HepG2 (cell line): ENCODE data around the gene PRSS23. TPM values are rescaled to one million over a fixed set of nuclear protein-coding genes. Genes with fewer than 3 reads are reported as not detected.

Experiments
- ATAC-seq: fragments of 200-7000 bp; cut with Tn5 transposase; 3 replicates; pipeline ENCODE4 v1.9.1; 2020; ENCODE audit warnings: mild to moderate bottlenecking, moderate library complexity
- BruUV-seq: library from RNA; stranded (reverse); fragments of 400-500 nt; replicated peaks from 2 replicates; lab custom pipeline; 2021; lab: Mats Ljungman, UMichigan
- CTCF ChIA-PET: fragments of 300-600 bp; formaldehyde crosslinking; extraction: SDS; loops from one replicate; lab custom pipeline; 2021; ENCODE audit warnings: low total read pairs, inconsistent platforms, low intra/inter-chr PET ratio; lab: Yijun Ruan, JAX
- POLR2A ChIA-PET: fragments of 350-600 bp; sonication (Branson Sonifier 250); formaldehyde crosslinking; loops from one replicate; lab custom pipeline; 2020; ENCODE audit warnings: antibody characterized with exemption, inconsistent platforms; lab: Yijun Ruan, JAX
- DNase-seq: peaks from one replicate; pipeline ENCODE4 v3.0.0-alpha.2; 2015; ENCODE audit warnings: low spot score
- FAIRE-seq: peaks from 3 replicates; lab custom pipeline; 2011; peaks lifted over from hg19 to GRCh38; lab: Jason Lieb, UNC
- H2AFZ ChIP-seq: one replicate; pipeline ENCODE4 v1.6.1; 2011; ENCODE audit warnings: low read length, inconsistent platforms
- H3K27ac ChIP-seq: fragments of 300-600 bp; 3 replicates; pipeline ENCODE4 v1.8.0; 2011; ENCODE audit warnings: mixed run types, mild to moderate bottlenecking, mixed read lengths, low read length, inconsistent platforms; ENCODE audit not compliant: insufficient read depth; ENCODE audit errors: extremely low read length
- H3K27me3 ChIP-seq, 2 experiments: fragments of 200-600 bp in 1 of 2; 2 replicates in 1 of 2; 3 replicates in 1 of 2; pipeline versions ENCODE4 v1.6.0 to v1.8.0; 2011; ENCODE audit warnings: low read length in 2 of 2, mild to moderate bottlenecking in 2 of 2, moderate library complexity in 2 of 2, inconsistent platforms in 1 of 2; ENCODE audit not compliant: insufficient read depth in 2 of 2, control insufficient read depth in 1 of 2
- H3K36me3 ChIP-seq, 2 experiments: fragments of 200-600 bp in 1 of 2; replicated peaks in 1 of 2; 2 replicates in 1 of 2; 3 replicates in 1 of 2; pipeline versions ENCODE4 v1.5.1 to v1.8.0; 2011; ENCODE audit warnings: low read length in 2 of 2, inconsistent platforms in 1 of 2; ENCODE audit not compliant: insufficient read depth in 2 of 2, control insufficient read depth in 1 of 2
- H3K4me1 ChIP-seq: 2 replicates; pipeline ENCODE4 v1.5.1; 2012; ENCODE audit warnings: low read length, inconsistent platforms; ENCODE audit not compliant: insufficient read depth
- H3K4me2 ChIP-seq: 2 replicates; pipeline ENCODE4 v1.6.0; 2011; ENCODE audit warnings: low read depth, low read length, inconsistent platforms
- H3K4me3 ChIP-seq, 3 experiments: fragments of 200-600 bp in 1 of 3; sonication (generic), shearing (Covaris generic) in 1 of 3; replicated peaks in 1 of 3; 2 replicates each; pipeline ENCODE4 v1.5.1; 2011 to 2016; ENCODE audit warnings: low read length in 3 of 3, inconsistent platforms in 2 of 3, low read depth in 2 of 3, mild to moderate bottlenecking in 2 of 3, control low read depth in 1 of 3, mixed read lengths in 1 of 3; ENCODE audit not compliant: insufficient read depth in 1 of 3
- H3K79me2 ChIP-seq: one replicate; pipeline ENCODE4 v1.6.1; 2011; ENCODE audit warnings: low read length, inconsistent platforms; ENCODE audit not compliant: insufficient read depth
- H3K9ac ChIP-seq: 2 replicates; pipeline ENCODE4 v1.6.0; 2011; ENCODE audit warnings: mild to moderate bottlenecking, low read depth, low read length, inconsistent platforms; ENCODE audit not compliant: insufficient read depth
- H3K9me3 ChIP-seq: 2 replicates; pipeline ENCODE4 v1.5.1; 2012; ENCODE audit warnings: mild to moderate bottlenecking, low read length
- H4K20me1 ChIP-seq: 2 replicates; pipeline ENCODE4 v1.6.0; 2011; ENCODE audit warnings: inconsistent platforms, mild to moderate bottlenecking, low read length, moderate library complexity; ENCODE audit not compliant: insufficient read depth
- CREB1 ChIP-seq, 2 experiments: fragments of 450-650 bp in 1 of 2; IDR thresholded peaks; 2 replicates each; pipeline ENCODE4 v1.6.1; 2016 to 2017; ENCODE audit warnings: control low read depth in 1 of 2, mild to moderate bottlenecking in 1 of 2, missing compliant biosample characterization in 1 of 2, missing genetic modification characterization in 1 of 2
- FOSL2 ChIP-seq: sonication (generic); formaldehyde crosslinking; IDR thresholded peaks from 2 replicates; pipeline ENCODE4 v1.4.0; 2020; ENCODE audit warnings: missing genetic modification reagents
- HMGA1 ChIP-seq: sonication (generic); formaldehyde crosslinking; conservative IDR thresholded peaks from 2 replicates; pipeline ENCODE4 v1.4.0; 2020; ENCODE audit warnings: missing genetic modification reagents
- KMT2B ChIP-seq: IDR thresholded peaks from 2 replicates; pipeline ENCODE4 v1.6.1; 2016; ENCODE audit warnings: missing genetic modification reagents, missing compliant biosample characterization
- MXD4 ChIP-seq: IDR thresholded peaks from 2 replicates; pipeline ENCODE4 v1.6.1; 2016; ENCODE audit warnings: mild to moderate bottlenecking, missing biosample characterization, missing genetic modification reagents
- NR2F6 ChIP-seq, 2 experiments: IDR thresholded peaks; 2 replicates each; pipeline ENCODE4 v1.6.1; 2016; ENCODE audit warnings: antibody characterized with exemption in 1 of 2, mild to moderate bottlenecking in 1 of 2
- RNF2 ChIP-seq: fragments of 450-650 bp; conservative IDR thresholded peaks from 2 replicates; pipeline ENCODE4 v1.6.1; 2016; ENCODE audit warnings: low read depth
- SSRP1 ChIP-seq: IDR thresholded peaks from 2 replicates; pipeline ENCODE4 v1.6.1; 2016; ENCODE audit warnings: control low read depth
- STAG1 ChIP-seq: sonication (generic); formaldehyde crosslinking; IDR thresholded peaks from 2 replicates; pipeline ENCODE4 v1.4.0; 2020; ENCODE audit warnings: missing genetic modification reagents
- ZNF34 ChIP-seq: sonication (generic); formaldehyde crosslinking; IDR thresholded peaks from 2 replicates; pipeline ENCODE4 v1.4.0; 2020; ENCODE audit warnings: mild to moderate bottlenecking, missing genetic modification reagents, borderline replicate concordance
- ZNF446 ChIP-seq: sonication (generic); formaldehyde crosslinking; IDR thresholded peaks from 2 replicates; pipeline ENCODE4 v1.5.0; 2020; ENCODE audit warnings: mild to moderate bottlenecking, missing genetic modification reagents
- ZNF451 ChIP-seq: sonication (generic); formaldehyde crosslinking; IDR thresholded peaks from 2 replicates; pipeline ENCODE4 v1.5.0; 2020; ENCODE audit warnings: mild to moderate bottlenecking, missing genetic modification reagents
- ZNF530 ChIP-seq: sonication (generic); formaldehyde crosslinking; IDR thresholded peaks from 2 replicates; pipeline ENCODE4 v1.5.0; 2020; ENCODE audit warnings: low read depth, mild to moderate bottlenecking, missing genetic modification reagents
- ZNF556 ChIP-seq: sonication (generic); formaldehyde crosslinking; IDR thresholded peaks from 2 replicates; pipeline ENCODE4 v1.4.0; 2020; ENCODE audit warnings: mild to moderate bottlenecking, missing genetic modification reagents, borderline replicate concordance
- WGBS: methylation state at CpG from one replicate; pipeline ENCODE4 v1.1.6; 2017; ENCODE audit warnings: low lambda C conversion rate; 5-methylcytosine and 5-hydroxymethylcytosine counted together
- in situ Hi-C: cut with HindIII; loops from 2 replicates; pipeline ENCODE4 v1.10.0; 2017; ENCODE audit warnings: low pct_unique_long_range_greater_than_20kb; ENCODE audit not compliant: extremely low pct_ligation_motif_present
- intact Hi-C: fragments of 100-400 bp; cut with micrococcal nuclease; formaldehyde crosslinking; loops from one replicate; pipeline ENCODE4 v1.10.0; 2022; ENCODE audit not compliant: unreplicated experiment
- polyA plus RNA-seq, 8 experiments: library from polyadenylated mRNA; depleted of rRNA in 3 of 8; stranded (reverse) in 7 of 8; unstranded in 1 of 8; fragments of >200 nt; fragmentation: Illumina TruSeq in 4 of 8; extraction: Trizol in 4 of 8; gene quantifications; 2 replicates each; pipeline versions ENCODE4 v1.2.1 to v1.2.3, GENCODE V29; 2011 to 2016; ENCODE audit warnings: low read depth in 4 of 8, missing spikeins in 1 of 8, mixed read lengths in 1 of 8; ENCODE audit not compliant: insufficient read depth in 1 of 8
- total RNA-seq, 5 experiments: library from RNA; depleted of rRNA; stranded (reverse); fragments of >200 nt; fragmentation: Illumina TruSeq; extraction: Trizol; gene quantifications; 2 replicates each; pipeline ENCODE4 v1.2.3, GENCODE V29; 2016; ENCODE audit warnings: low read depth in 1 of 5
- TF ChIP-seq, protein P1 (sequence below): sonication (generic); formaldehyde crosslinking; IDR thresholded peaks from 2 replicates; pipeline ENCODE4 v1.9.0; 2021; ENCODE audit warnings: missing genetic modification reagents, mild to moderate bottlenecking, borderline replicate concordance
- TF ChIP-seq, protein P2 (sequence below): sonication (generic); formaldehyde crosslinking; IDR thresholded peaks from 2 replicates; pipeline ENCODE4 v1.8.1; 2023; ENCODE audit warnings: mild to moderate bottlenecking, moderate library complexity, missing genetic modification reagents

The PRSS23 gene
- total and polyA plus RNA-seq, 2 of the 13 experiments (the other 11 are each of a cell fraction or from before 2014, with no cell fraction given), result 0.20 to 0.30 TPM

DNA sequence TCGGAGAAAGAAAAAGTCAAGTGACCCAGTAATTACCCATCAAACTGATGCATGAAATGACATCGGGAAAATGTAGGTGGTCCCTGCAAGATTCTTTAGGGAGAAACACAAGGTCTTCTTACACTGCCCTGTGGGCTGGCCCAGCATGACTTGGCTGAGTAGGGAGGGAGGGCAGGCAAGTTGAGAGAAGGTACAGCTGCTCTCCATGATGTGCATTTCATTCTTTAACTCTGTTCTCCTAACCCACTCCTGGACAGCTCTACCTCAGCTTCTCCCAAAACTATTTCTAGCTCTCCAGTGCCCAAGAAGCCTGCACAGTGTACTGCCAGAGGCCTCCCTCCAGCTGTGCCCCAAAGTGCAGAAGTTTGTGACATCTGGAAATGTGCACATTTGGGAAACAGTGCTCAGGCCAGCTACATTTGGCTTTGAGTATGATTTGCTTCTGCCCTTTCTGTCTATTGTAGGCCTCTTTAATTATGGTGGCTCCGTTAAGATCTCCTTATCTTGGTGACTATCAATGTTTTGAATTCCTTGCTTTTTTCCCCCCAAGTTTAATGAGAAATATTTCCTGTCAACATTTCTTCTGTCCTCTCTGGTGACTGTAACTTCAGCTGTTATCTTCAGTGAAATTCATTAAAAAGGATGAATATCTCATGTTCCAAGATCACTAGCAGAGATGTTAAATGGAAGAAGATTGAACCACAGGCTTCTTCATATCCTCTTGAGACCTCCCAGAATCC, 26.7 kb upstream of the PRSS23 start:
- FAIRE-seq (no peak), ATAC-seq (no peak), DNase-seq (no peak)
- peaks cover 0 to 6% of the 10 kb centered on the region in 2 experiments; a peak in 1 of 5 replicates for H3K27me3 ChIP-seq
- no peaks in the 10 kb centered on the region for H4K20me1 ChIP-seq
- intact Hi-C loops (no loop called here), in situ Hi-C loops (no loop called here)
- ChIA-PET CTCF (no interaction called here), POLR2A (no interaction called here)
- no peak overlapping the region for H3K4me3 ChIP-seq
- H3K9ac ChIP-seq, result no peak overlapping the region
- H3K79me2 ChIP-seq, result no peaks in the 10 kb centered on the region
- H3K4me1 ChIP-seq, result no peaks in the 10 kb centered on the region
- no peaks in the 10 kb centered on the region for H3K9me3 ChIP-seq
- no peaks in the 10 kb centered on the region for H3K36me3 ChIP-seq
- 27% methylated on average over 3 of the region's 3 CpGs for WGBS
- TF ChIP-seq SSRP1 (CRISPR knock-in tag) (no peak), CREB1 (IDR thresholded peaks at IDR 0.05) (no peak), CREB1 (CRISPR knock-in tag; IDR thresholded peaks at IDR 0.05) (no peak), ZNF556 (no peak), ZNF446 (CRISPR knock-in tag) (no peak), FOSL2 (no peak), RNF2 (no peak)
- no peak overlapping the region for H2AFZ ChIP-seq
- no TSS peak for BruUV-seq
- no peak overlapping the region for H3K27ac ChIP-seq
- no peak overlapping the region for H3K4me2 ChIP-seq

DNA sequence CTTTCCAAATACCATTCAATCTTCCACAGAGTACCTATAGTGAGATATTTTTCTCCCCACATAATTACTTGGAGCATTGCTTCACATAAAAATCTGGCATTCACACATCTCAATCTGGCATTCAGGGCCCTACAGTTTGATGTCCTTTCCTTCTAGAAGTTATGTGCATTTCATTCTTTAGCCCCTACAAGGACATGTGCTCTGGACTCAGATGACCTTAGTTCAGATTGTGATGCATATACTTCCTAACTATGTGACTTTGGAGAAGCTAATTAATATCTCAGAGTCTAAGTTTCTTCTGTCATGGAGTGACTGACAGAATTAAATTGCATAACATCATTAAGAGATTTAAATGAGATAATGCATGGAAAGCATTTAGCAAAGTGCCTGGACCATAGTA, 25.9 kb upstream of the PRSS23 start:
- intact Hi-C loops (no loop called here), in situ Hi-C loops (no loop called here)
- peaks cover 0 to 6% of the 10 kb centered on the region in 2 experiments; a peak in 1 of 5 replicates for H3K27me3 ChIP-seq
- no peak overlapping the region for H2AFZ ChIP-seq
- CTCF ChIA-PET, result no interaction called here
- no peaks in the 10 kb centered on the region for H3K4me1 ChIP-seq
- POLR2A ChIA-PET, result no interaction called here
- H3K4me2 ChIP-seq, result no peak overlapping the region
- H4K20me1 ChIP-seq, result no peaks in the 10 kb centered on the region
- H3K9me3 ChIP-seq, result no peaks in the 10 kb centered on the region
- no peak for ATAC-seq
- no peak overlapping the region for H3K9ac ChIP-seq
- H3K4me3 ChIP-seq, result no peak overlapping the region
- no TSS peak for BruUV-seq
- DNase-seq, result no peak
- no peaks in the 10 kb centered on the region for H3K79me2 ChIP-seq
- H3K27ac ChIP-seq, result no peak overlapping the region
- no peak for FAIRE-seq
- no peaks in the 10 kb centered on the region for H3K36me3 ChIP-seq
- TF ChIP-seq, protein P1, sequence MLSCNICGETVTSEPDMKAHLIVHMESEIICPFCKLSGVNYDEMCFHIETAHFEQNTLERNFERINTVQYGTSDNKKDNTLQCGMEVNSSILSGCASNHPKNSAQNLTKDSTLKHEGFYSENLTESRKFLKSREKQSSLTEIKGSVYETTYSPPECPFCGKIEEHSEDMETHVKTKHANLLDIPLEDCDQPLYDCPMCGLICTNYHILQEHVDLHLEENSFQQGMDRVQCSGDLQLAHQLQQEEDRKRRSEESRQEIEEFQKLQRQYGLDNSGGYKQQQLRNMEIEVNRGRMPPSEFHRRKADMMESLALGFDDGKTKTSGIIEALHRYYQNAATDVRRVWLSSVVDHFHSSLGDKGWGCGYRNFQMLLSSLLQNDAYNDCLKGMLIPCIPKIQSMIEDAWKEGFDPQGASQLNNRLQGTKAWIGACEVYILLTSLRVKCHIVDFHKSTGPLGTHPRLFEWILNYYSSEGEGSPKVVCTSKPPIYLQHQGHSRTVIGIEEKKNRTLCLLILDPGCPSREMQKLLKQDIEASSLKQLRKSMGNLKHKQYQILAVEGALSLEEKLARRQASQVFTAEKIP (CRISPR knock-in tag), result no peak
- TF ChIP-seq ZNF530, result no peak
- no peak for TF ChIP-seq ZNF451 (CRISPR knock-in tag)
- no peak for TF ChIP-seq KMT2B (CRISPR knock-in tag)
- no peak for TF ChIP-seq HMGA1 (CRISPR knock-in tag)
- TF ChIP-seq NR2F6 (IDR thresholded peaks at IDR 0.05), result no peak
- no peak for TF ChIP-seq NR2F6 (CRISPR knock-in tag; IDR thresholded peaks at IDR 0.05)
- no peak for TF ChIP-seq STAG1
- TF ChIP-seq MXD4 (CRISPR knock-in tag), result no peak
- TF ChIP-seq, protein P2, sequence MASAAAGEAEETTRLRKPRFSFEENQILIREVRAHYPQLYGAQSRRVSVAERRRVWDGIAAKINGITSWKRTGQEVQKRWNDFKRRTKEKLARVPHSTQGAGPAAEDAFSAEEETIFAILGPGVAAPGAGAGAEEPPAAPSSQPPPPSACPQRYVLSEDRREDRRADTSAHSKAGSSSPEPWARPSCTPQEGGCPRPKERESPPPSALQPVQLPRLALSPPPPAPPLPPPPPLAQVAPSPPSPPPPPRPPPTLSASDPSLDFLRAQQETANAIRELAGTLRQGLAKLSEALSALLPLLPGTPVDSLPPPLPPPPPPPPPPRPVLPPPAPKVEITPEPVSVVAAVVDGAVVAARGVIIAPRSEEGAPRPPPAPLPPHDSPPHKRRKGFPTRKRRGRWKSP (CRISPR knock-in tag), result no peak
- TF ChIP-seq ZNF34 (CRISPR knock-in tag), result no peak
